GM23248 (cell line): Measurements from ENCODE around the gene TPRG1. TPM values are rescaled to one million over a fixed set of nuclear protein-coding genes. Genes with fewer than 3 reads are reported as not detected.

Experiments used
- DNase-seq: peaks from one replicate; pipeline ENCODE4 v3.0.0-alpha.2; 2015
- H2AFZ ChIP-seq: fragments of 200-600 bp; sonication (generic); 2 replicates; pipeline ENCODE4 v1.6.1; 2016; ENCODE audit warnings: antibody characterized with exemption
- H3F3A ChIP-seq: fragments of 200-600 bp; sonication (generic); 2 replicates; pipeline ENCODE4 v1.6.1; 2016; ENCODE audit warnings: mild to moderate bottlenecking, antibody characterized with exemption, mixed run types; ENCODE audit not compliant: insufficient read depth
- H3K27ac ChIP-seq: fragments of 200-600 bp; sonication (generic); 2 replicates; pipeline ENCODE4 v1.5.1; 2016; ENCODE audit warnings: mild to moderate bottlenecking
- H3K27me3 ChIP-seq: fragments of 200-600 bp; sonication (generic); replicated peaks from 2 replicates; pipeline ENCODE4 v1.6.1; 2016; ENCODE audit warnings: mild to moderate bottlenecking; ENCODE audit not compliant: insufficient read depth
- H3K36me3 ChIP-seq: fragments of 200-600 bp; sonication (generic); 2 replicates; pipeline ENCODE4 v1.6.1; 2016; ENCODE audit warnings: low read depth, mild to moderate bottlenecking
- H3K4me1 ChIP-seq: fragments of 200-600 bp; sonication (generic); 2 replicates; pipeline ENCODE4 v1.6.1; 2016; ENCODE audit warnings: mild to moderate bottlenecking; ENCODE audit not compliant: insufficient read depth
- H3K4me2 ChIP-seq: fragments of 200-600 bp; sonication (generic); one replicate; pipeline ENCODE4 v1.6.1; 2016; ENCODE audit warnings: mild to moderate bottlenecking; ENCODE audit not compliant: unreplicated experiment
- H3K4me3 ChIP-seq: fragments of 200-600 bp; sonication (generic); 2 replicates; pipeline ENCODE4 v1.5.1; 2016; ENCODE audit warnings: mild to moderate bottlenecking
- H3K79me2 ChIP-seq: fragments of 200-600 bp; sonication (generic); 2 replicates; pipeline ENCODE4 v1.6.1; 2016; ENCODE audit warnings: mild to moderate bottlenecking; ENCODE audit not compliant: insufficient read depth
- H3K9ac ChIP-seq: fragments of 200-600 bp; sonication (generic); 2 replicates; pipeline ENCODE4 v1.6.1; 2016; ENCODE audit warnings: mild to moderate bottlenecking
- H3K9me2 ChIP-seq: fragments of 200-600 bp; sonication (generic); 2 replicates; pipeline ENCODE4 v1.6.1; 2016; ENCODE audit warnings: mixed run types, mild to moderate bottlenecking, moderate library complexity; ENCODE audit not compliant: insufficient read depth
- H3K9me3 ChIP-seq: fragments of 200-600 bp; sonication (generic); one replicate; pipeline ENCODE4 v1.6.1; 2017; ENCODE audit warnings: low read depth
- H4K20me1 ChIP-seq: fragments of 200-600 bp; sonication (generic); 2 replicates; pipeline ENCODE4 v1.6.0; 2016; ENCODE audit not compliant: insufficient read depth
- EZH2 ChIP-seq: fragments of 200-600 bp; sonication (generic); IDR thresholded peaks from 2 replicates; pipeline ENCODE4 v1.6.1; 2018; ENCODE audit warnings: antibody characterized with exemption, mild to moderate bottlenecking; ENCODE audit not compliant: insufficient read depth, poor library complexity, severe bottlenecking
- EZH2phosphoT487 ChIP-seq: fragments of 200-600 bp; sonication (generic); IDR thresholded peaks from 2 replicates; pipeline ENCODE4 v1.6.1; 2018; ENCODE audit warnings: antibody characterized with exemption, moderate library complexity, mild to moderate bottlenecking, low read depth; ENCODE audit not compliant: insufficient read depth
- WGBS, 2 experiments: methylation state at CpG; one replicate each; pipeline ENCODE4 v1.1.6; 2015 to 2017; ENCODE audit warnings: low lambda C conversion rate in 2 of 2, low coverage in 1 of 2; ENCODE audit errors: missing lambda C conversion rate in 2 of 2; 5-methylcytosine and 5-hydroxymethylcytosine counted together
- in situ Hi-C: fragments of 300-500 bp; cut with MboI; formaldehyde crosslinking; loops from 2 replicates; pipeline ENCODE4 v1.15.0; 2020
- polyA plus RNA-seq: library from polyadenylated mRNA; unstranded; fragments of >200 nt; fragmentation: Nextera tagmentation; extraction: Ambion mirVana; gene quantifications from 2 replicates; pipeline ENCODE4 v1.2.1, GENCODE V29; 2016
- total RNA-seq: library from RNA; depleted of rRNA; stranded (reverse); fragments of >200 nt; shearing (Covaris generic); gene quantifications from 2 replicates; pipeline ENCODE4 v1.2.3, GENCODE V29; 2014

Gene TPRG1
- total and polyA plus RNA-seq, 2 experiments from 2014 or later: not detected

DNA sequence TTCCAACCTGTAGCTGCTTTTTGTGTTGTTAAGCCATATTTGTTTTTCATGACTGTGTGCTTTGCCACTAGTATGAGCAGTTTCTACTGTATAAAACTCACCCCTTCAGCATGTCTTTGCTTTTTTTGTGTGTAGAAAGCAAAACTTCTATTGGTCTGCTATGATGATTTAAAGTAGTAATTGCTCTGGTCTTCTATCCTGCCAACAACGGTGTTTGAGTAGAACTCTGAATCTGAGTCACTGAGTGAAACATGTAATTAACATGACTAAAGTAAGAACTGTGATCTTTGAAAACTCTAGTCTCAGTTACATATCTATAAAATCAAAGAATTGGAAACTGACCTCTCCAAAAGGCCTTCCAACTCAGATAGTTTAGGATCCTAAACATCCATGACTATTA lies 133.6 kb downstream of the TPRG1 start:
- TF ChIP-seq EZH2phosphoT487: no peak
- no peak for TF ChIP-seq EZH2
- no peaks in the 10 kb centered on the region for H3K79me2 ChIP-seq
- H3K4me1 ChIP-seq: peaks cover 16% of the 10 kb centered on the region
- no peaks in the 10 kb centered on the region for H3K27me3 ChIP-seq
- no peak overlapping the region for H2AFZ ChIP-seq
- 6 to 8% methylated on average over 1 of the region's 1 CpG for WGBS, 2 experiments
- DNase-seq: peak; percentile 58
- peaks cover 3% of the 10 kb centered on the region; the same call in 1 of the 2 replicates for H3K9me2 ChIP-seq
- no peaks in the 10 kb centered on the region for H3K36me3 ChIP-seq
- no peak overlapping the region for H3K4me3 ChIP-seq
- peak overlapping the region; percentile 14 for H3K4me2 ChIP-seq
- no peaks in the 10 kb centered on the region for H3K9me3 ChIP-seq
- H3K9ac ChIP-seq: no peak overlapping the region
- in situ Hi-C loops: no loop called here
- peaks cover 17% of the 10 kb centered on the region for H3F3A ChIP-seq
- no peak overlapping the region for H3K27ac ChIP-seq
- no peaks in the 10 kb centered on the region for H4K20me1 ChIP-seq

DNA sequence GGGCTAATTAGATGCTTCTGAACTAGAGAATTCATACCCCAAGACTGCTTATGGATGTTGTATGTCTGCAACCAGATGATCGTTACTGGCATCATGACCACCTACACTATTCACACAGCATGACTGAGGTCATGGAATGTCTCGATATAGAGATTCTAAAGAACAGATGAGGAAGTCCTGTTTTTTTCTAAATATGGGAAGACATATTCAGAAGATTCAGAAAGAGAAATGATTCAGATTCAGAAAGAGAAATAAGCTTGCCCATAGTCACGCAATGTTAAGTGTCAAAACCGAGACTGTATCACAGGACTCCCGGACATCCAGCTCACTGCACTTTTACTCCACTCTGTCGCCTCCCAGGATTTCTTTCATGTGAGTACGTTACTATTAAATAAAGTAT lies 136.2 kb downstream of the TPRG1 start:
- Histone ChIP-seq H3K27ac (no peak overlapping the region), H3K4me2 (no peak overlapping the region), H3K9me2 (peaks cover 4% of the 10 kb centered on the region; the same call in 1 of the 2 replicates), H3K79me2 (no peaks in the 10 kb centered on the region), H3K4me3 (no peak overlapping the region), H3F3A (peaks cover 17% of the 10 kb centered on the region), H3K27me3 (no peaks in the 10 kb centered on the region), H3K36me3 (no peaks in the 10 kb centered on the region), H3K9me3 (no peaks in the 10 kb centered on the region), H3K4me1 (peaks cover 16% of the 10 kb centered on the region), H3K9ac (no peak overlapping the region), H2AFZ (no peak overlapping the region), H4K20me1 (no peaks in the 10 kb centered on the region)
- 89 to 92% methylated on average over 7 of the region's 7 CpGs for WGBS, 2 experiments
- no peak for DNase-seq
- TF ChIP-seq EZH2: no peak
- no peak for TF ChIP-seq EZH2phosphoT487
- in situ Hi-C loops: no loop called here

DNA sequence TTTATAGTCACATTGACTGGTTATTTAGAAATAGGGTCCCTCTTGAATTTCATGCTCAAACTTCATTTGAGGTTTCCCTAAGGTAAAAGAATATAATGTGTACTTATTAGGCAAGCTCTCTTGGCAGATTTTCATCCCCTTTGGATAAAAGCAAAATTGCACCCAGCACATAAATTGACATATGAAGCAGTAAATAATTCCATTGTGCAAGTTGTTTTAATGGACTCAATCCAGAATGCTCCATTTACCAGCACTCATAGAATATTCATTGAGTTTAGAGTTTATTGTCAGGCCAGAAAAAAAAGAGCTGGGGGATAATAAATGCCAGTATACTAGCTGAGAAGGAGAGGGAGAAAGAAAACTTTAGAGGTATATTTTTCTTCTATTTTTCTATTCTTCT lies 136.8 kb downstream of the TPRG1 start:
- no peak overlapping the region for H3K27ac ChIP-seq
- no peaks in the 10 kb centered on the region for H3K9me3 ChIP-seq
- in situ Hi-C loops: no loop called here
- H2AFZ ChIP-seq: no peak overlapping the region
- no peaks in the 10 kb centered on the region for H4K20me1 ChIP-seq
- no peak overlapping the region for H3K4me3 ChIP-seq
- no peaks in the 10 kb centered on the region for H3K79me2 ChIP-seq
- no peak overlapping the region for H3K4me2 ChIP-seq
- no peak for DNase-seq
- no peaks in the 10 kb centered on the region for H3K36me3 ChIP-seq
- TF ChIP-seq EZH2 (no peak), EZH2phosphoT487 (no peak)
- no peak overlapping the region for H3K9ac ChIP-seq
- H3K4me1 ChIP-seq: peaks cover 16% of the 10 kb centered on the region
- H3K27me3 ChIP-seq: no peaks in the 10 kb centered on the region
- H3K9me2 ChIP-seq: 0 out of 2 replicates have a peak, but pooled peaks cover 6% of the 10 kb centered on the region
- peaks cover 17% of the 10 kb centered on the region for H3F3A ChIP-seq

DNA sequence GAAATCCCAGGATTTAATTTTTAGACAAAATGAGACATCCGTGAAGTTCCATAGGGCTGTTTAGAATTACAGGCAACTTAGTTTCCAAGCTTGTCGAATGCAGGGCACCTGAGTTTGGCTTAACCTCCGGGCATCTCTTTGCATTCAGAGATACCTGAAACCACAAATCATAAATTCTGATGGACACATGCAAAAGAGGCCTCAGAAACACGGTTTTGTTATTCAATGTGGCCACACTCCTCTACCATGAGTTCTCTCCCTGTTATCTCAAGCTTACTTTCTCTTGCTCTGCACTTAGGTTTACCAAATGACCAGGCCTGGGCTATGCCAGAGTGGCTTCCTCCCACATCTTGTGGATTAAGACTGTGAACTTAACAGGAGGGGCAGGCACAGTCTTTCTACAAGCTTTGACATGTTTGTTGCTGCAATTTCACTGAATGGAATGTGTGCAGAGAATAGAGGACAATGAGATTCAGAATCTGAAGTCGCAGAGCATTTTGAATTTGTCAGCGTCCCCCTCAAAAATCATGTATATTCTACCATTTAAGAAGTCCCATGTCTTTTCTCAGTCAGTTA lies 137.7 kb downstream of the TPRG1 start:
- no peak overlapping the region for H3K4me2 ChIP-seq
- H3K9me3 ChIP-seq: no peaks in the 10 kb centered on the region
- H3K9me2 ChIP-seq: 0 out of 2 replicates have a peak, but pooled peaks cover 4% of the 10 kb centered on the region
- H4K20me1 ChIP-seq: no peaks in the 10 kb centered on the region
- H3K79me2 ChIP-seq: no peaks in the 10 kb centered on the region
- H3K4me1 ChIP-seq: peaks cover 13% of the 10 kb centered on the region
- 92 to 95% methylated on average over 6 of the region's 6 CpGs for WGBS, 2 experiments
- no peaks in the 10 kb centered on the region for H3K36me3 ChIP-seq
- peaks cover 16% of the 10 kb centered on the region for H3F3A ChIP-seq
- H3K9ac ChIP-seq: no peak overlapping the region
- TF ChIP-seq EZH2 (no peak), EZH2phosphoT487 (no peak)
- DNase-seq: no peak
- in situ Hi-C loops: no loop called here
- H3K27ac ChIP-seq: no peak overlapping the region
- H3K4me3 ChIP-seq: no peak overlapping the region
- H2AFZ ChIP-seq: no peak overlapping the region
- no peaks in the 10 kb centered on the region for H3K27me3 ChIP-seq

DNA sequence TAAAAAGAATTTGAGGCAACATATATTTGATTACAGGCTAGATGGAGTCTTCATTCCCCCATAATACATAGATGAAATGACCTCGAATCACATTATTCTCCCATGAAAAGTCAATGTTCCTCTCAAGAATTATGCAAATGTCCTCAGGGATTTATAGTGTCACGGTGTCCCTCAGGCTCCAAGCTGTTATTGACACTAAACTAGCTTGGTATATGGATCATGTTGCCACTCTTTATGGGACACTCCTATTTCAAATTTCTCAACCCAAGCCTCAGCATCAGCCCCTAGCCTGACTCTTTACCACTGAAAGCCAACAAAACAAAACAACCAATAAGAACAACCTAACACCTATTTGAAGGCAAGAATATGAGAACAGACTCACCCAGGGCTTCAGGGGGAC lies 139.8 kb downstream of the TPRG1 start:
- no peak for DNase-seq
- 0 out of 2 replicates have a peak, but pooled peaks cover 4% of the 10 kb centered on the region for H3K9me2 ChIP-seq
- no peaks in the 10 kb centered on the region for H4K20me1 ChIP-seq
- no peak for TF ChIP-seq EZH2
- TF ChIP-seq EZH2phosphoT487: no peak
- no peaks in the 10 kb centered on the region for H3K27me3 ChIP-seq
- no peaks in the 10 kb centered on the region for H3F3A ChIP-seq
- no peak overlapping the region for H3K4me3 ChIP-seq
- no peak overlapping the region for H3K4me2 ChIP-seq
- H3K4me1 ChIP-seq: no peaks in the 10 kb centered on the region
- 90 to 92% methylated on average over 2 of the region's 2 CpGs for WGBS, 2 experiments
- no peaks in the 10 kb centered on the region for H3K9me3 ChIP-seq
- no peak overlapping the region for H3K27ac ChIP-seq
- no peak overlapping the region for H3K9ac ChIP-seq
- H2AFZ ChIP-seq: no peak overlapping the region
- in situ Hi-C loops: no loop called here
- H3K79me2 ChIP-seq: no peaks in the 10 kb centered on the region
- no peaks in the 10 kb centered on the region for H3K36me3 ChIP-seq
